ENCODE measurements around the gene BRWD1. TPM values are rescaled to one million over a fixed set of nuclear protein-coding genes. Genes with fewer than 3 reads are reported as not detected.

BRWD1 gene
- total RNA-seq, 1 donor from 2014 or later, result 40.3 TPM

- Mint-ChIP-seq H3K27ac (no peak overlapping the region), H3K4me3 (no peak overlapping the region), H3K4me1 (no peaks in the 10 kb centered on the region), H3K27me3 (no peaks in the 10 kb centered on the region), H3K36me3 (ENCODE audit: low read depth) (peaks cover 72% of the 10 kb centered on the region), H3K9me3 (no peaks in the 10 kb centered on the region)
- ATAC-seq (ENCODE audit: low read depth) (no peak), DNase-seq (no peak)
- TF ChIP-seq CTCF (IDR thresholded peaks at IDR 0.05), result no peak
- intact Hi-C loops (cut with micrococcal nuclease), result no loop called here
- ChIA-PET POLR2A (no interaction called here), CTCF (no interaction called here)
Observed at GRCh38 chr21:39220150-39220549, 93.3 kb downstream of the BRWD1 start.

GRCh38 chr21:39218082-39218409 is 95.4 kb downstream of the BRWD1 start:
- no peaks in the 10 kb centered on the region for H3K27me3 Mint-ChIP-seq
- ChIA-PET POLR2A (interaction anchor here (0.6 kb wide), 1 partner anchor 69 kb away, joined by 5 read pairs; no protein-coding TSS in a partner anchor), CTCF (no interaction called here)
- no peak for ATAC-seq (ENCODE audit: low read depth)
- intact Hi-C loops (cut with micrococcal nuclease), result no loop called here
- H3K36me3 Mint-ChIP-seq (ENCODE audit: low read depth), result peaks cover 68% of the 10 kb centered on the region
- H3K27ac Mint-ChIP-seq, result no peak overlapping the region
- TF ChIP-seq CTCF (IDR thresholded peaks at IDR 0.05), result no peak
- H3K9me3 Mint-ChIP-seq, result no peaks in the 10 kb centered on the region
- H3K4me3 Mint-ChIP-seq, result no peak overlapping the region
- no peaks in the 10 kb centered on the region for H3K4me1 Mint-ChIP-seq
- DNase-seq, result no peak

GRCh38 chr21:39217356-39218081 is 95.9 kb downstream of the BRWD1 start:
- Mint-ChIP-seq H3K4me3 (no peak overlapping the region), H3K27ac (no peak overlapping the region), H3K9me3 (no peaks in the 10 kb centered on the region), H3K27me3 (no peaks in the 10 kb centered on the region), H3K4me1 (no peaks in the 10 kb centered on the region), H3K36me3 (ENCODE audit: low read depth) (peaks cover 66% of the 10 kb centered on the region)
- ATAC-seq (ENCODE audit: low read depth), result no peak
- ChIA-PET POLR2A (interaction anchor here (0.6 kb wide), 1 partner anchor 69 kb away, joined by 5 read pairs; no protein-coding TSS in a partner anchor), CTCF (no interaction called here)
- intact Hi-C loops (cut with micrococcal nuclease), result no loop called here
- no peak for DNase-seq
- no peak for TF ChIP-seq CTCF (IDR thresholded peaks at IDR 0.05)

- Mint-ChIP-seq H3K4me1 (no peaks in the 10 kb centered on the region), H3K27me3 (no peaks in the 10 kb centered on the region), H3K4me3 (no peak overlapping the region), H3K27ac (no peak overlapping the region), H3K36me3 (ENCODE audit: low read depth) (peaks cover 64% of the 10 kb centered on the region), H3K9me3 (no peaks in the 10 kb centered on the region)
- TF ChIP-seq CTCF (IDR thresholded peaks at IDR 0.05), result no peak
- ChIA-PET POLR2A (no interaction called here), CTCF (no interaction called here)
- ATAC-seq (ENCODE audit: low read depth), result no peak
- intact Hi-C loops (cut with micrococcal nuclease), result no loop called here
- no peak for DNase-seq
Observed at GRCh38 chr21:39216290-39216689, 97.1 kb downstream of the BRWD1 start.

GRCh38 chr21:39215078-39215477 is 98.4 kb downstream of the BRWD1 start:
- intact Hi-C loops (cut with micrococcal nuclease), result no loop called here
- H3K27me3 Mint-ChIP-seq, result no peaks in the 10 kb centered on the region
- POLR2A ChIA-PET, result no interaction called here

More at GRCh38 chr21:39215078-39215477, 98.4 kb downstream of the BRWD1 start:
- Mint-ChIP-seq H3K4me3 (no peak overlapping the region), H3K27ac (no peak overlapping the region), H3K9me3 (no peaks in the 10 kb centered on the region), H3K4me1 (no peaks in the 10 kb centered on the region), H3K36me3 (ENCODE audit: low read depth) (peaks cover 69% of the 10 kb centered on the region)
- DNase-seq, result no peak
- ATAC-seq (ENCODE audit: low read depth), result no peak
- CTCF ChIA-PET, result no interaction called here
- no peak for TF ChIP-seq CTCF (IDR thresholded peaks at IDR 0.05)
